Spleen (tissue), 11 donors: ENCODE measurements around the gene NAPB. TPM values are rescaled to one million over a fixed set of nuclear protein-coding genes. Genes with fewer than 3 reads are reported as not detected.
A peak's percentile ranks its signal among the peaks of the same experiment; 100 is the strongest.

Source experiments
- DNase-seq: peaks from one replicate; pipeline ENCODE4 v3.0.0-alpha.2; 2020
- H3K27ac ChIP-seq, 8 donors: fragments of 200-600 bp; sonication (generic) in 7 of 8; 1 replicate in 4 of 8; 2 replicates in 4 of 8; pipeline versions ENCODE4 v1.5.0 to v1.8.0; 2016 to 2021; ENCODE audit warnings: inconsistent platforms in 4 of 8, mild to moderate bottlenecking in 4 of 8, moderate library complexity in 1 of 8
- H3K27me3 ChIP-seq, 7 donors: fragments of 200-600 bp; sonication (generic) in 6 of 7; replicated peaks in 1 of 7; 1 replicate in 4 of 7; 2 replicates in 3 of 7; pipeline versions ENCODE4 v1.5.0 to v1.8.0; 2016 to 2021; ENCODE audit warnings: inconsistent platforms in 3 of 7, mild to moderate bottlenecking in 1 of 7
- H3K36me3 ChIP-seq, 6 donors: fragments of 200-600 bp; sonication (generic) in 5 of 6; 1 replicate in 4 of 6; 2 replicates in 2 of 6; pipeline versions ENCODE4 v1.5.0 to v1.8.0; 2016 to 2021; ENCODE audit warnings: inconsistent platforms in 2 of 6
- H3K4me1 ChIP-seq, 6 donors: fragments of 200-600 bp; sonication (generic) in 5 of 6; 1 replicate in 3 of 6; 2 replicates in 3 of 6; pipeline versions ENCODE4 v1.5.0 to v1.8.0; 2016 to 2021; ENCODE audit warnings: inconsistent platforms in 3 of 6
- H3K4me3 ChIP-seq, 8 donors: fragments of 200-600 bp; sonication (generic) in 7 of 8; 1 replicate in 4 of 8; 2 replicates in 4 of 8; pipeline versions ENCODE4 v1.5.0 to v1.8.0; 2016 to 2021; ENCODE audit warnings: inconsistent platforms in 4 of 8, mild to moderate bottlenecking in 4 of 8, moderate library complexity in 2 of 8
- H3K9me3 ChIP-seq, 8 donors: fragments of 200-600 bp; sonication (generic) in 7 of 8; 1 replicate in 4 of 8; 2 replicates in 4 of 8; pipeline versions ENCODE4 v1.5.0 to v1.8.0; 2016 to 2021; ENCODE audit warnings: inconsistent platforms in 4 of 8
- POLR2A ChIP-seq, 3 donors: fragments of 450-650 bp; IDR thresholded peaks; one replicate each; pipeline ENCODE4 v1.5.1; 2017; ENCODE audit warnings: antibody characterized with exemption in 3 of 3, mild to moderate bottlenecking in 1 of 3
- POLR2AphosphoS5 ChIP-seq, 3 donors: sonication (generic); formaldehyde crosslinking; IDR thresholded peaks; one replicate each; pipeline ENCODE4 v1.5.1; 2017; ENCODE audit warnings: antibody characterized with exemption in 3 of 3
- WGBS, 5 donors: extraction: QIAGEN DNeasy Blood & Tissue Kit in 3 of 5; methylation state at CpG; one replicate each; pipeline versions ENCODE4 v1.1.5 to v1.1.7; 2013 to 2018; 5-methylcytosine and 5-hydroxymethylcytosine counted together
- intact Hi-C: fragments of 100-400 bp; cut with DNase I; formaldehyde crosslinking; loops from one replicate; pipeline ENCODE4 v1.15.0; 2023; ENCODE audit warnings: low total_unique reads
- polyA plus RNA-seq, 3 donors: library from polyadenylated mRNA; stranded (reverse); fragments of 200-250 nt; gene quantifications; one replicate each; pipeline ENCODE4 v1.2.1, GENCODE V29; 2013
- total RNA-seq, 7 donors: library from RNA; depleted of rRNA in 3 of 7; stranded (reverse); fragments of >200 nt in 3 of 7; fragmentation: NEBNext Ultra II Directional in 4 of 7; extraction: Animal tissue kit (Norgen Biotek cat#: 25700) in 4 of 7; gene quantifications; one replicate each; pipeline versions ENCODE4 v1.1.0 to v1.2.1, GENCODE V29; 2016 to 2021
- TF ChIP-seq, protein P1 (sequence below), 11 experiments: fragments of 200-600 bp in 7 of 11; fragments of 450-650 bp in 4 of 11; sonication (generic) in 4 of 11; IDR thresholded peaks in 8 of 11; conservative IDR thresholded peaks in 3 of 11; 1 replicate in 7 of 11; 2 replicates in 4 of 11; pipeline versions ENCODE4 v1.4.0 to v1.8.0; 2016 to 2021; ENCODE audit warnings: antibody characterized with exemption in 11 of 11, inconsistent platforms in 4 of 11, mild to moderate bottlenecking in 1 of 11
- donor health status: healthy with polysubstance abuse.
- donor health status: DM: no; HTN: no; CAD: no; lungs with moderate emphysema.
- donor health status: DM: no; HTN: no; CAD: no.
- donor health status: Bipolar disorder and iron deficiency.
- donor health status: healthy.
- donor health status: DM: no; HTN: no; CAD: no.
- donor health status: DM: yes; HTN: yes; CAD: no.

The NAPB gene
- total and polyA plus RNA-seq, 10 donors: 3.4 to 31.9 (median 14.0) TPM

DNA sequence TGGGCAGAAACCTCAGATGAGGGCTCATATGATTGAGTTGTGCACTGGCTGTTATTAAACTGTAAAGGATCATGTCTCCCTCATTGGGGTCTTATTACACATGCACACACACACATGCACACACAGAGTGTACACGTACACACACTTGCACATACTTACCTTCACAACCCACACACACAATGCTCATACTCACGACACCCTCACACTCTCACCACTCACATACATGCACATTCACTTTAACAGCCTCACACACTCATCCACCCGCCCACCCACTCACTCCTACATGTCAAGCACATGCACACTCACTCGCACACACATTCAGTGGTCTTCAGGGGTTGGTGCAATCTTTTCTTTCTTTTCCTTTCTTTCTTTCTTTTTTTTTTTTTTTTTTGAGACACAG, 23.6 kb upstream of the NAPB start:
- no peaks in the 10 kb centered on the region for H3K9me3 ChIP-seq
- no peak overlapping the region for H3K27ac ChIP-seq
- 80 to 95% (median 82%) methylated on average over 4 of the region's 4 CpGs for WGBS, 5 donors
- intact Hi-C loops: loop anchor here (5.0 kb wide), 1 partner anchor 167 kb away; no protein-coding TSS in a partner anchor
- H3K4me3 ChIP-seq: no peak overlapping the region
- H3K4me1 ChIP-seq: peaks cover 0 to 5% (median 0%) of the 10 kb centered on the region in 6 donors
- TF ChIP-seq POLR2A (IDR thresholded peaks at IDR 0.05): no peak
- no peak for TF ChIP-seq POLR2AphosphoS5 (IDR thresholded peaks at IDR 0.05)
- TF ChIP-seq, protein P1, sequence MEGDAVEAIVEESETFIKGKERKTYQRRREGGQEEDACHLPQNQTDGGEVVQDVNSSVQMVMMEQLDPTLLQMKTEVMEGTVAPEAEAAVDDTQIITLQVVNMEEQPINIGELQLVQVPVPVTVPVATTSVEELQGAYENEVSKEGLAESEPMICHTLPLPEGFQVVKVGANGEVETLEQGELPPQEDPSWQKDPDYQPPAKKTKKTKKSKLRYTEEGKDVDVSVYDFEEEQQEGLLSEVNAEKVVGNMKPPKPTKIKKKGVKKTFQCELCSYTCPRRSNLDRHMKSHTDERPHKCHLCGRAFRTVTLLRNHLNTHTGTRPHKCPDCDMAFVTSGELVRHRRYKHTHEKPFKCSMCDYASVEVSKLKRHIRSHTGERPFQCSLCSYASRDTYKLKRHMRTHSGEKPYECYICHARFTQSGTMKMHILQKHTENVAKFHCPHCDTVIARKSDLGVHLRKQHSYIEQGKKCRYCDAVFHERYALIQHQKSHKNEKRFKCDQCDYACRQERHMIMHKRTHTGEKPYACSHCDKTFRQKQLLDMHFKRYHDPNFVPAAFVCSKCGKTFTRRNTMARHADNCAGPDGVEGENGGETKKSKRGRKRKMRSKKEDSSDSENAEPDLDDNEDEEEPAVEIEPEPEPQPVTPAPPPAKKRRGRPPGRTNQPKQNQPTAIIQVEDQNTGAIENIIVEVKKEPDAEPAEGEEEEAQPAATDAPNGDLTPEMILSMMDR (IDR thresholded peaks at IDR 0.05 in 8 of 11, conservative IDR thresholded peaks at IDR 0.05 in 3 of 11): no peak
- no peaks in the 10 kb centered on the region for H3K36me3 ChIP-seq
- H3K27me3 ChIP-seq: no peaks in the 10 kb centered on the region
- no peak for DNase-seq

DNA sequence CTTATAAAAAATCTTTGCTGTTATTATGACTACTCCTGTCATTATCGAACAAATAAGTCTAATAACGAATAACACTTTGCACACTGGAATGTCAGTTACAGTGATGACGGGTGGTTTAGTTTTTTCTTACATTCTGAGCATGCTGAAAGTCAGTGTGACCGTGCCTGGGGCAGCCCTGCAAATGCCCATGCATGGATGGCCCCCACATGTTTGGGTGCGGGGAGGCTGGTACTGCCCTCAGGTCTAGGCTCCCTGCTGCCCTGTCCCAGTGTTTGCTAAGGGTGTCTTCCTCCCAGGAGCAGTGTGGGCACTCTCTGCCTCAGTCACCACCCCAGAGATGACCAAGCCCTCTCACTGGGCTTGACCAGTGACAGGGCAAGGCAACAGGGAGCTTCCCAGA, 21.1 kb upstream of the NAPB start:
- 80 to 93% (median 88%) methylated on average over 4 to 5 of the region's 5 CpGs for WGBS, 5 donors
- peaks cover 0 to 5% (median 0%) of the 10 kb centered on the region in 6 donors for H3K4me1 ChIP-seq
- H3K36me3 ChIP-seq: no peaks in the 10 kb centered on the region
- intact Hi-C loops: loop anchor here (5.0 kb wide), 1 partner anchor 170 kb away; no protein-coding TSS in a partner anchor
- no peak overlapping the region for H3K4me3 ChIP-seq
- no peak overlapping the region for H3K27ac ChIP-seq
- peak; percentile 61 for DNase-seq
- TF ChIP-seq POLR2AphosphoS5 (IDR thresholded peaks at IDR 0.05) (no peak), POLR2A (IDR thresholded peaks at IDR 0.05) (no peak)
- TF ChIP-seq, protein P1 (IDR thresholded peaks at IDR 0.05 in 8 of 11, conservative IDR thresholded peaks at IDR 0.05 in 3 of 11): no peak
- no peaks in the 10 kb centered on the region for H3K9me3 ChIP-seq
- no peaks in the 10 kb centered on the region for H3K27me3 ChIP-seq

DNA sequence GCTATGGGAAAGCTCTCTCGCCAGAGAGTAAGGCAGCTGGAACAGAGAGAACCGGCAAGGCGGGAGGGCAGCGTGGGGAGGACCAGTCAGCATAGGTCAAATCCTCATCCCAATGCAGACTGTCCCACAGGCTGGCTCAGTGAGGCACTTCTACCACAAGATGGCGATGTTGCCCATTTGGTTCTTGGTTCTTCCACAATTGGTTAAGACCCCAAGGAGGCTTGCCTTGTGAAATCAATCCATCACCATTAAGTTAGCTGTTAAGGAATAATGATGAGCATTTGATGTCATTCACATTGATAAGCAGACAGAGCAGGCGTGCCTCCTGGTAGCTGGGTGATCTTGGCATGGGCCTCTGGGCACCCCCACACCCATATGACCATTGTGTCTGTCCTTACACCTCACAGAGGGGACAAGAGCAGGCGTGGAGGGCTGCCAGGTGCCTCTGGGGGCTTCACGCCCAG, 20.6 kb upstream of the NAPB start:
- intact Hi-C loops: loop anchor here (5.0 kb wide), 1 partner anchor 170 kb away; no protein-coding TSS in a partner anchor

DNA sequence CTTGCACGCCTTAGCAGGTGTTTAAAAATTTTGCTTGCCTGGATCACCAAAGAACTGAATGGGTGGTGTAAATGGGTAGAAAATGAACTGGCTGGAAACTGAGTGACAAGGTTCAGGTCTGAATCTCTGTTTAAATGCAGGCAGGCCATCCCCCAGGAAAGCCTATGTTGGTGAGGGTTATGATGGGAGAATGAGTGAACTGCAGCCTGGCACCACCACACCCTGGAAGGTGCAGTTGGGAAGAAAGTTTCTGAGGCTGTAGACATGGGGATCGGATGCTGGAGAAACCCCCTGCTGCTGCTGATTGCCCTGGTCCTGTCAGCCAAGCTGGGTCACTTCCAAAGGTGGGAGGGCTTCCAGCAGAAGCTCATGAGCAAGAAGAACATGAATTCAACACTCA, 18.7 kb upstream of the NAPB start:
- DNase-seq: no peak
- H3K4me1 ChIP-seq: peaks cover 0 to 5% (median 0%) of the 10 kb centered on the region in 6 donors
- H3K27ac ChIP-seq: no peak overlapping the region
- H3K9me3 ChIP-seq: no peaks in the 10 kb centered on the region
- intact Hi-C loops: loop anchor here (5.0 kb wide), 1 partner anchor 172 kb away; no protein-coding TSS in a partner anchor
- 81 to 88% (median 86%) methylated on average over 2 of the region's 2 CpGs for WGBS, 5 donors
- no peaks in the 10 kb centered on the region for H3K27me3 ChIP-seq
- H3K4me3 ChIP-seq: no peak overlapping the region
- H3K36me3 ChIP-seq: no peaks in the 10 kb centered on the region
- TF ChIP-seq POLR2AphosphoS5 (IDR thresholded peaks at IDR 0.05) (no peak), POLR2A (IDR thresholded peaks at IDR 0.05) (no peak)
- TF ChIP-seq, protein P1 (IDR thresholded peaks at IDR 0.05 in 8 of 11, conservative IDR thresholded peaks at IDR 0.05 in 3 of 11): no peak

More for the DNA sequence above, 20.6 kb upstream of the NAPB start:
- no peaks in the 10 kb centered on the region for H3K36me3 ChIP-seq
- DNase-seq: peak; percentile 76
- H3K4me3 ChIP-seq: no peak overlapping the region
- H3K9me3 ChIP-seq: no peaks in the 10 kb centered on the region
- H3K27me3 ChIP-seq: no peaks in the 10 kb centered on the region
- H3K4me1 ChIP-seq: peaks cover 0 to 5% (median 0%) of the 10 kb centered on the region in 6 donors
- TF ChIP-seq POLR2A (IDR thresholded peaks at IDR 0.05) (no peak), POLR2AphosphoS5 (IDR thresholded peaks at IDR 0.05) (no peak)
- TF ChIP-seq, protein P1 (IDR thresholded peaks at IDR 0.05 in 8 of 11, conservative IDR thresholded peaks at IDR 0.05 in 3 of 11): peak; percentile 57 to 92 (median 80)
- WGBS, 5 donors: 13 to 22% (median 19%) methylated on average over 8 of the region's 8 CpGs
- H3K27ac ChIP-seq: no peak overlapping the region
